Hematopoietic multipotent progenitor cell treated with erythropoietin and hydrocortisone succinate and interleukin-3 and kit ligand, for 17 days (in vitro differentiated cells): ENCODE measurements around the gene MT1A.

ENCODE experiments used
- DNase-seq: peaks from one replicate; pipeline ENCODE4 v3.0.0-alpha.2; 2015; ENCODE audit warnings: low spot score

MT1A gene

GRCh38 chr16:56679078-56679730 lies 40.7 kb downstream of the MT1A start:
- no peak for DNase-seq

DNA sequence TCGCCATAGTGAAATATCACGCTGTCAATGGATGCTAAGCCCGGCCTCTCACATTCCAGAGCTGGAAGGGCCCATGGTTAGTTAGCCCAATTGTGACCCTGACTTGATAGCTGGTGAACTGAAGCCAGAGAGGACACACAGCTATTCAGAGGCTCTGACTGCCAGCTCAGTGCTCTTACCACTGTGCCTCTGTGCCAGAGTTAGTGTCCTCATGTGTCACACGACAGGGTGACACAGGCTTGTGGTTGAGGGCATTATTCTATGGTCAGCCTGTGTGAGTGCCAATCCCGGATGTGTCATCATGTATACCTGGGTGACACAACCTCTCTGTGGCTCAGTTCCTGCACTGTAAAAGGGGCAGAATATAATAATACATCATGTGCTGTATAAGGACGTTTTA lies 41.4 kb downstream of the MT1A start:
- DNase-seq: no peak

- peak; percentile 38 for DNase-seq
Measured at GRCh38 chr16:56681939-56682702, 43.7 kb downstream of the MT1A start, which contains the start of gene MT1X. Gene MT1X, plus strand, starts transcription at chr16:56682470. Its CDS starts 71 bp downstream, at chr16:56682541.

- DNase-seq: no peak
Measured at GRCh38 chr16:56682703-56683397, 44.4 kb downstream of the MT1A start.

DNA sequence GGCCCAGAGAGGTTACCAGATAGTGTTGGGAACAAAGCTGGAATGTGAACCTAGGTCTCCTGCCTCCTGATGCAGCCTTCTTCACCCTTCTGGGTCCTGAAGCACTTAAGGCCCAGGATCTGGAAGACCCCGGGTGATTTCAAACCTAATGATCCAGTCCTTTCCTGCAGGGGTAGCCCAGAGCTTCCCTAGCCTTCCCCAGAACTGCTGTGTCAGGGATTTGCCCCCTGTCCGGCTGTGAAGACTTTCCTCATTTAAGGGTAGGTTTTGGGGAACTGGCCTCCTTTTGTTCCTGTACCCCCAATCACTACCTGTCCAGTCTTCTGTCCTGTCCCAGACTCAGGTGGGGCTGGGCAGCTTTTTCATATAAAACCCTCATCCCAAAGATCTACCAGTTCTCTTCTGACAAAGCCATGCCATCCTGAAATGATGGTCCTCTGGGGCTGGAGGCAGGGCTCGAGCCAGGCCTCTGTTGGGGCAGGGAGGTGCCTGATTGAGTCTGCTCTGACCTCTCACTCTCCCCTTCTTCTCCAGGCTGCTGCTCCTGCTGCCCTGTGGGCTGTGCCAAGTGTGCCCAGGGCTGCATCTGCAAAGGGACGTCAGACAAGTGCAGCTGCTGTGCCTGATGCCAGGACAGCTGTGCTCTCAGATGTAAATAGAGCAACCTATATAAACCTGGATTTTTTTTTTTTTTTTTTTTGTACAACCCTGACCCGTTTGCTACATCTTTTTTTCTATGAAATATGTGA lies 45.1 kb downstream of the MT1A start:
- DNase-seq: no peak

GRCh38 chr16:56684256-56684925 lies 45.9 kb downstream of the MT1A start:
- DNase-seq: no peak

DNA sequence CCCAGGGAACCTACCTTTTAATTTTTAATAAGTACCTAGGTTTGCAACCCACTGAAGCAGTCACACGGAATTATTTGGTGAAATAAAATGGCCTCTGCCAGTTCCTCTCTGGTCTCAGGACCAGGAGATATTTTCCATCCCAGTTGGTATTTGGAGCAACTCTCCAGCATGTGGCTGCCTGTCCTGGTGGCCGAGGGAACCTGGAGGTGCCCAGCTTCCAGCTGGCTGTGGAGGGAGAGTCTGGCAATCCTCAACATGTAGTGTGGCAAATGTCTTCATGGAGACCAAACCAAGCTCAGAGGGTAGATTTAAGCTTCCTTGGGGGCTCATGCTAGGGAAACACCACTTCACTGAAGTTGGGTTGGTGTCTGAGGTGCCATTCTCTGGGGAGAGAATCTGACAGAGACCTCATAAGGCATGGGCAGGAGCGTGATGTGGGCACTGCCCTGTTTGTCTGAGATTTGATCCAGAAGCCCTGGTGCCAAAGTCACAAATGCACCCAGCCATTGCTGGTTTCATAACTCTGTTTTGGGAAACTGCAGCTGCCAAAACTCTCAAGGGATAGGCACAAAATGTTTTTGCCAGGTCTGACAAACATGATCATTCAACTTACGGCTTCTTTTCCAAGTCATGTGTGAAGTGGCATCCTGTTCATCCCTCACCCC lies 46.6 kb downstream of the MT1A start:
- DNase-seq: no peak

DNA sequence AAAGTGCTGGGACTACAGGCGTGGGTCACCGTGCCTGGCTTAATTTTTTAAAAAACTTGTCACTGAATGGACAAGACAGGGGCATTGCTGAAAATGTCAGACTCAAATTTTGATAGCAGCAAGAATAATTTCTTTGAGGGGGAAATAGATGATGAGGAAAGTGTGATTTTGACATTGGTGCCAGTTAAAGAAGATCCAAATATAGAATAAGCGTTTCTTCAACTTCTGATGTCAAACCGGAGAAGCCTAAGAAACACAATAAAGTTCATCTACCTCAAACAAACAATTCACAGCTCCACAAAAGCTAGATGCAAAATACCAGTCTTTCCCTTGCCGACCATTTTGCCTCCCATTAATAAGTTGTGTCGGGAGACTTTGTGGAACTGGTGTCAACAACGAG lies 48.3 kb downstream of the MT1A start:
- DNase-seq: no peak

DNA sequence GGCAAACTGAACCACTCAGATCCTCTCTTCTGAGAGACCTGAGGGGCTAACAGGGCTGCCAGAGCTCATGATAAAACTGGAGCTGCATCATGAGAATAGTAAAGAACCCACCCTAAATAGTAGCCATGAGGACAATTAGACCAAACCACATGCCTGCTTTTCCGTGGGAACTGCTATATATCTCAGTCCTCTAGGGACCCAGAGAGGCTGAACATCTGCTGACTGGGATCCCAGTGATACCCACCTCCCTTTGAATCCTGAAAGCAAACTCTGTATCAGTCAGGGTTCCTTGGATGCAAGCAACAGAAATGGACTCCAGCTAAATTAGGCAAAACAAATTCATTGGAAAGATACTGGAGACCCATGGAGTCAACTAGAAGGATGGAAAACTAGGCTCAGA lies 50.3 kb downstream of the MT1A start:
- no peak for DNase-seq

DNA sequence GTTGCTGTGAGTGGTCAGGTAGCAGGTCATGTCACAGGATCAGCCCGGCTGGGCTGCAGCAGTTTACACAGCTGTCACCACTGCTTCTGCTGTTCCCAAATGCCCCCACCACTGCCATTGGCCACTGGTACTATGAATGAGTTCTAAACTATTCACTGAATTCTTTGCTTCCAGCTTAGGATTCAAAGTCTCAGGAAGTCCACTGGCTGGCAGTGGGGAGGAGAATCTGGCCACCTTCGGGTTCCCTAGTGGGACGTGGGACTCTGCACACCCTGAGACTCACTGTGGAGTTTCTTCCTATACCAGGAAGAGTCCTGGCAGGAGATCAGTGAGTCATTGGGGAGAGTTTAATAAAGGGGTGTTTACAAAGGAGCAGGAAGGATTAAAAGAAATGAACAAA lies 50.7 kb downstream of the MT1A start:
- DNase-seq: no peak
